Ramos (cell line): Measurements from ENCODE around the gene PSMA8.
"Not testable (repeated sequence)": the region's sequence is repeated elsewhere in the genome, so short reads cannot be mapped to it uniquely, and the experiment has no call there.

Source experiments
- in situ Hi-C: fragments of 300-500 bp; cut with MboI; formaldehyde crosslinking; loops from one replicate; pipeline ENCODE4 v1.14.3; 2022; ENCODE audit warnings: low sequenced_read_pairs; ENCODE audit not compliant: unreplicated experiment

Gene PSMA8

GRCh38 chr18:26167592-26167991 lies 33.9 kb downstream of the PSMA8 start:
- in situ Hi-C loops = not testable (repeated sequence)

DNA sequence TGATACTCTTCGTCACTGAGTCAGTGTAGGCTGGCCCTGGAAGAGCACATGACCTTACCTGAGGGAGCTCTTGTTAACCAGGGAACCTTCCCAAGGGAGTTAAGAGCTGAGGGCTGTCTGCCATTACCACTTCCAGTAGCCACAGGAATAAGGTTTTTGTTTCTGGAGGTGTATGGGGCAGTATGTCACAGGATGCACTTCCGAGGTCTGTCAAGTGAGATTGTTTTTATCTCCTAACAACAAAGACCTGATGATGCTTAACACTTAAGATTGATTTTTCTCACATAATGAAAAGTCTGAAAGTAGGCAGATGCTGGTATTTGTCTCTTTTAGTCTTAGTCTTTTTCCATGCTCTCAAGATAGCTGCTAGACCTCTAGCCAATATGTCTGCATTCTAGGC lies 41.8 kb downstream of the PSMA8 start:
- in situ Hi-C loops = no loop called here

DNA sequence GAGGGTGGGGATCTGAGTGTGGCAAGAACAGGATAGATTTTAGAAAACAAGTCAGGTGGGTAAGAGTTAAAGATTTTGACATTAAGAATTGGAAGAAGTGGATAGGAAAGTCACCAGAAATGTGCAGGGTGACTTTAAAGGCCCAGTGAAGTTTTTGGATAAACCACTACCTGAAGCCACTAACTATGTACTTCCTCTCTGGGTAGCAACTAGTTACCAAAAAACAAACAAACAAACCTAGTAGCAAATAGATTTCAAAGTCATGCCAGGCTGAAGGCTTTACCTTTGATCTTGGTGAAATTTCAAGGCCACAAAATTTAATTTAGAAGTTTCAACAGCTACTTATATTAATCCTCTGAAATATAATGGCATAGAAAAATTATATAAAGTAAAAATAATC lies 42.5 kb downstream of the PSMA8 start:
- in situ Hi-C loops = no loop called here

DNA sequence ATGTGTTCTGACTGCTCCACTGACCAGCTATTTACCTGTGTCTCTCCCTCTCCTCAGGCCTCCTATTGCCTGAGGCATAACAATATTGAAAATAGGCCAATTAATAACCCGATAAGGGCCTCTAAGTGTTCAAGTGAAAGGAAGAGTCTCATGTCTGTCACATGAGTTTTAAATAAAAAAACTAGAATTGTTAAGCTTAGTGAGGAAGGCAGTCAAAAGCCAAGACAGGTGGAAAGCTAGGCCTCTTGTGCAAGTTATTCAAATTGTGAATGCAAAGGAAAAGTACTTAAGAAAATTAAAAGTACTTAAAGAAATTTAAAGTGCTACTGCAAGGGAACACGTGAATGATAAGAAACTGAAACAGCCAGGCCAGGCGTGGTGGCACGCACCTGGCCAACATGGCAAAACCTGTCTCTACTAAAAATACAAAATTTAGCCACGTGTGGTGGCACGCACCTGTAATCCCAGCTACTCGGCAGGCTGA lies 47.7 kb downstream of the PSMA8 start:
- in situ Hi-C loops = no loop called here

DNA sequence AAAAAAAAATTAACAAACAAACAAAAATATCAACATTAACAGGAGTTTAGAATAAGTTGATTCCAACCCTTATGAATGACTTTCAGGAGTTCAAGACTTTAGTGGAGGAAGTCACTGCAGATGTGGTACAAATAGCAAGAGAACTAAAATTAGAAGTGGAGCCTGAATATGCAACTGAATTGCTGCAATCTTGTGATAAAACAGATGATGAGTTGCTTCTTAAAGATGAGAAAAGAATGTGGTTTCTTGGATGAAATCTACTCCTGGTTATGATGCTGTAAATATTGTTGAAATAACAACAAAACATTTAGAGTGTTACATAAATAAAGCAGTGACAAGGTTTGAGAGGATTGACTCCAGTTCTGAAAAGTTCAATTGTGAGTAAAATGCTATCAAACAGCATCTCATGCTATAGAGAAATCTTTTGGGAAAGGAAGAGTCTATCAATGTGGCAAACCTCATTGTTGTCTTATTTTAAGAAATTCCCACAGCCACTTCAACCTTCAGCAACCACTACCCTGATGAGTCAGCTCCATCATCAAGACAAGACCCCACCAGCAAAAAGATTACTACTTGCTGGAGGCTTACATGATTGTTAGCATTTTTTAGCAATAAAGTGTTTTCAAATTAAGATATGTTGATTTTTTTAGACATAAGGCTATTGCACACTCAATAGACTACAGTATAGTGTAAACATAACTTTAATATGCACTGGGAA lies 49.9 kb downstream of the PSMA8 start:
- in situ Hi-C loops = no loop called here

GRCh38 chr18:26185267-26185666 lies 51.6 kb downstream of the PSMA8 start:
- in situ Hi-C loops = no loop called here

- in situ Hi-C loops = no loop called here
Observed at GRCh38 chr18:26190506-26190905, 56.8 kb downstream of the PSMA8 start.

DNA sequence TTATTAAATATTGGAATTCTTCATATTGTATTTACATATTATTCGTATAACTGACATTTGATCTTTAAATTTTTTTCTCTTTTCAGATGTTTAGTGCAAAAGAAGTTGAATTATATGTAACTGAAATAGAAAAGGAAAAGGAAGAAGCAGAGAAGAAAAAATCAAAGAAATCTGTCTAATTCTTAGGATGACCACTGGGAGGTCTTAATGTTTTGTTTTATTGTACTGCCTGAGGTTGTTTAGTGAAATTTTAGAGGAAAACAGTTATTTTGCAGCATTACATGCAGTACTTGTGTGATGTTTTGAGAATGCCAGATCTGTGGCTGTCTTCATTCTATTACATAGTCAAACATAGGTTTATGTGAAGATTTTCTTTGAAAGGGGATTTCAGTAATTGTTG lies 58.6 kb downstream of the PSMA8 start:
- in situ Hi-C loops = no loop called here

- in situ Hi-C loops = no loop called here
Observed at GRCh38 chr18:26196605-26197004, 62.9 kb downstream of the PSMA8 start.

- in situ Hi-C loops = not testable (repeated sequence)
Observed at GRCh38 chr18:26202001-26202400, 68.3 kb downstream of the PSMA8 start.

- in situ Hi-C loops = no loop called here
Observed at GRCh38 chr18:26205318-26205717, 71.6 kb downstream of the PSMA8 start.

DNA sequence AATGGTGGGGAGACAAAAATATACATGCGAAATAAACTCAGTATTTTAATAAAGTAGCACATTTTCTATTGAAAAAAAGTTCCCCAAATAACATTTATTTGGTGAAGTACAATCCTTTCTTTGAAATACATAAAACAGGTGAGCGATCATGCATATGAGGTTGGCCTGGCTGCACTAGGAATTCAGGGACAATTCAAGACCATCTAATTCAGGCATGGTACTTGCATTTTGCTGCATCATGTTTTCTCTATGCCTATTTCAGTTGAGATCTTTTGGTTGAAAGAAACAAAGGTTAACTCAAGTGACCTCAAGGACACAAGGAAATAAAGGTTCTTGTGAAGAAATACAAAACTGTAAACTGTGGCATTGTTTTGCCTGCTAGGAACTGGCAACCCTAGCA lies 72.8 kb downstream of the PSMA8 start:
- in situ Hi-C loops = no loop called here

GRCh38 chr18:26207937-26208336 lies 74.3 kb downstream of the PSMA8 start:
- in situ Hi-C loops = no loop called here

DNA sequence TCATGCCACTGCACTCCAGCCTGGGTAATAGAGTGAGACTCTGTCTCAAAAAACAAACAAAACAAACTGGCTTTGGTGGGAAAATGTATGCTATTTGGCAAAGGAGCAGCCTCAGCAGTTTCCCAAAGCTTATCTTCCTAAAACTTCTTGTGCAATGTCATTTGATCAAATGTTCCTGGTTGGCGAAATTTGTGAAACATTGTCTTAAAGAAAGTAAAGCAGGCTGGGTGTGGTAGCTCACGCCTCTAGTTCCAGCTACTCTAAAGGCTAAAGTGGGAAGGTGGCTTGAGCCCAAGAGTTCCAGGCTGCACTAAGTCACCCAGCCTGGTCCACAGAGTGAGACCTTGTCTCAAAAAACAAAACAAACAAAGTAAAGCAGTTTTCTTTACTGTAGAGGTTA lies 75.3 kb downstream of the PSMA8 start:
- in situ Hi-C loops = no loop called here

DNA sequence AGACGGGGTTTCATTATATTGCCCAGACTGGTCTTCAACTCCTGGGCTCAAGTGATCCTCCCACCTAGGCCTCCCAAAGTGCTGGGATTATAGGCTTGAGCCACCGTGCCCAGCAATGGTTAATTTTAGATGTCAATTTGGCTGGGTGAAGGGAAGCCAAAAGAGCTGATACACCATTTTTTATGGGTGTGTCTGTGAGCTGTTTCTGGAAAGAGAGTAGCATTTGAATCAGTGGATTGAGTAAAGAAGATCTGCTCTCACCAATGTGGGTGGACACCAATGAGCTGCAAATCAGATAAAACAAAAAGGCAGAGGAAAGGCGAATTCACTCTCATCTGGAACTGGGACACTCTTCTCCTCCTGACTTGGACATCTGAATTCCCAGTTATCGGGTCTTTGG lies 76.5 kb downstream of the PSMA8 start:
- in situ Hi-C loops = no loop called here

GRCh38 chr18:26215247-26215970 lies 81.7 kb downstream of the PSMA8 start:
- in situ Hi-C loops = no loop called here

DNA sequence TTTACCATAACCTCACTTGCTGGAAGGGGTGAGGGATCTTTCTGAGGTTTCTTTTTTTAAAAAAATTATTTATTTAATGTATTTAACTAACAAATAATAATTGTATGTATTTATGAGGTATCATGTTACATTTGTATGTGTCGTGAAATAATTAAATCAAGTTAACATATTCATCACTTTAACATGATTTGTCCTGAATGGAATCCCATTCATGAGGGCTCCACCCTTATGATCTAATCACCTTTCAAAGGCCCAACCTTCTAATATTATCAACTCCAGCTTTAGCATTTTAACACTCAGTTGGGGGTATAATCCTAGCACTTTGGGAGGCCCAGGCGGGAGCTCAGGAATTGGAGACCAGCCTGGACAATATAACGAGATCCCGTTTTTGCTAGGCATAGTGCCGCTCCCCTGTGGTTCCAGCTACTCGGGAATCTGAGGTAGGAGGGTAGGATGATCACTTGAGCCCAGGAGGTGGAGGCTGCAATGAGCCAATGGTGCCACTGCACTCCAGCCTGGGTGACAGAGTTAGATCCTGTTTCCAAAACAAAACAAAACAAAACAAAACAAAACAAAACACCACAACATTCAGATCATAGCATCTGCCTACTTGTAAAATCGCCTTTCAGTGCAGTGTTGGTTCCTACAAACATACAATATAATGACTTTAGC lies 91.5 kb downstream of the PSMA8 start:
- in situ Hi-C loops = no loop called here

DNA sequence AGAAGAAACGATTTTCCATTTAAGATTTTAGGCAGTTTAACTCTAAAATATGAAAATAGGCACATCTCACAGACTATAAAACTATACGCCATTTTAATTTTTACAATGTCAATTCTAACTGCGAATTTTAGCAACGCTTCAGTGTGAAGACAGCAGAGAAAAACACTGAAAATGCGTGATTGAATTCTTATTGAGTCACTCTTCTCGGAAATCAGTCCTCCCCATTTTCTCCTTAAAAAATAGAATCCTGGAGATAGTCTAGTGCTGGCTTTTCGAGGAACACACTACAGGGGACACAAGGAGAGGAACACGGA lies 92.2 kb downstream of the PSMA8 start:
- in situ Hi-C loops = no loop called here

DNA sequence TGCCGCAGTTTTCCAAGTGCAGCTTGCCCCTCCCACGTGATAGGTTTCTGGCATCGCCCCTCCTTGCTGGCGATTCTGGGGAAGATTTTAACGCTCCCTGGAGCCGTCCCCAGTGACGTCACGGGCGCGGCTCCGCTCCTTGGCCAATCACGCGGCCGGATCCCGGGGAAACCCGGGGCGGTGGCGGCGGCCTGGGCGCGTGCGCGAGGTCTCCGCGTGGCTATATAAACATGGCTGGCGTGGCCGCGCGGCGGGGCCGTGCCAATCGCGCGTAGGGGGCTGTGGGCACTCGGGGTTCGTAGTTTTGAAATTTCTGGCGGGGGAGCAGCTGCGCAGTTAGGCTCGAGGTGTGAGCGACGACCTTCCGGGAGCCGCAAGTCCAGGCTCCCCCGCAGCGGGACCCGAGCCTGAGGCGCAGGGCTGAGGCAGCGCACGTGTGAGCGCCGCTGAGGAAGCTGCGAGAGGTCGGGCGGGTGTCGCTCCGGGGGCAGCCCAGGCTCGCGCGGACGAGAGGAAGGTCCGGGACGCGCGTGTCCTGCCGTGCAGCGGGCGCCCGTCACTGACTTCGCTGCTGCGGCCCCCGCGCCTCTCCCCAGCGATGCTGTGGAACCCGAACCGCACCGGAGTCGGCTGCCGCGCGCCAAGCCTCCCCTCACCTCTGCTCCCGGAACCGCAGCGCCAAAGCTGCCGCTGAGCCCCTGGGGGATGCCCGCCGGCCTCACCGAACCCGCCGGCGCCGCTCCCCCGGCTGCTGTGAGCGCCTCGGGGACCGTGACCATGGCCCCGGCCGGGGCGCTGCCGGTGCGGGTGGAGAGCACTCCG lies 92.8 kb downstream of the PSMA8 start, which contains the start of gene TAF4B:
Gene TAF4B (plus strand): TSS at position 217 of the 822 bp plus-strand sequence. CDS start 489 bp downstream, at position 706.
- in situ Hi-C loops = no loop called here

GRCh38 chr18:26227051-26227670 lies 93.5 kb downstream of the PSMA8 start:
- in situ Hi-C loops = no loop called here
